Prostate gland (tissue), 2 donors: ENCODE measurements around the gene SYT2.

Source experiments
- CTCF ChIP-seq, 4 experiments: fragments of 200-600 bp in 2 of 4; fragments of 450-650 bp in 2 of 4; sonication (generic) in 2 of 4; IDR thresholded peaks; 1 replicate in 3 of 4; 2 replicates in 1 of 4; pipeline ENCODE4 v1.5.1; 2016 to 2019; ENCODE audit warnings: antibody characterized with exemption in 4 of 4, mild to moderate bottlenecking in 2 of 4, moderate library complexity in 2 of 4
- POLR2A ChIP-seq: fragments of 450-650 bp; IDR thresholded peaks from one replicate; pipeline ENCODE4 v1.6.1; 2016; ENCODE audit warnings: antibody characterized with exemption, mild to moderate bottlenecking

- no peak for TF ChIP-seq CTCF (IDR thresholded peaks at IDR 0.05)
- no peak for TF ChIP-seq POLR2A
Observed at GRCh38 chr1:202661136-202661845, 49.0 kb downstream of the SYT2 start.
